ENCODE measurements around the gene USP25.
A peak's percentile ranks its signal among the peaks of the same experiment; 100 is the strongest.

Gene USP25

DNA sequence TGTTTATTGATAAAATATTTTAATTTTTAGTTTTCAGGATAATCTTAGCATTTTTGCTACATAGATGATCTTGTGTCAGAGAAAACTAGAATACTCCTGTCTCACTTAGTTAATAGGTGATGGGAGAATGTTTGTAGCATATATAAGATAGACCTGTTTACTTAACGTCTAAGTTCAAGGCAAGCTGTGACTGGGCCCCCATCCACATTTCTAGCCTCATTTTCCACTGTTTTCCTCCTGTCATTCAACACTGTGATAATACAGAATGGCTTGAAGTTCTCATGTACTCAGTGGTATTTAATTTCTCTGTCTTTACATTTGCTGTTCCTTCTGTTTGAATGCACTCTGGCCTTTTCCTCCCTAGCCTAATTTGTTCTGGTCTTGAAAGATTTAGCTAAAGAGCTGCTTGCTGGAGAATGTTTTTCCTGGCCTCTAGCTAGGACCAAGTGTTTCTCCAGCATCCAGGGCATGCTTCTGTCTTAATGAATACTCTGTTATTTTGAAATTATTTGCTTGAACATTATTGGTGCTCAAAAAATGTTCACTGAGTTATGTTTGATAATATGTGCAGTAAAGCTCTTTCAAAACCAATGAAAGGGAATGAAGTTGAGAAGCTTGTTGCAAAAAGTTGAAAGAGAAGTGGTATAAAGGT, 37.3 kb downstream of the USP25 start:
- DNase-seq, result no peak

DNA sequence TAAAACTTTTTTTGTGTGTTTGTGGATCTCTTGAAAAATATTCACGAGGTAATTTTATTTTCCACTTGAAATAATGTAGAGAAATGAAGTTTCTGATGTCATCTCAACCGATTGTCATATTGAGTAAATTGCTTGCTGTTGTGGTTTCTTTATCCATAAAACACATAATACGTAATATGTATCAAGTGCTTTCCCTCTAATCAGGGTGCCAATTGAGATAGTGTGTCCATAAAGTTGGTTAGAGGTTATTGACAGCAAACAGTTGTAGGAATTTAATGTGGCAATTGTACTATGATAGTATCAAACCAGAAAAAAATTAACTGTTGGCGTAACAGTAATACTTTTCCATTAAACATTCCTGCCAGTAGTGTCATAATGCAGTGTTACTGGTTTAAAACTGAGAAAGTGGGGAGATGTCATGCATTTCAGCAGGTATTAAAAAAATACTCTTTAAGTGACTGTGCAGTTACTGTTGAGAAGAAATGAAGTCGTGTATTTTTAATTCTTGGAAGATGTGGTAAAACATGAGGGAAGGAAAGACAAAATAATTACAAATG, 38.3 kb downstream of the USP25 start:
- DNase-seq, result no peak

DNA sequence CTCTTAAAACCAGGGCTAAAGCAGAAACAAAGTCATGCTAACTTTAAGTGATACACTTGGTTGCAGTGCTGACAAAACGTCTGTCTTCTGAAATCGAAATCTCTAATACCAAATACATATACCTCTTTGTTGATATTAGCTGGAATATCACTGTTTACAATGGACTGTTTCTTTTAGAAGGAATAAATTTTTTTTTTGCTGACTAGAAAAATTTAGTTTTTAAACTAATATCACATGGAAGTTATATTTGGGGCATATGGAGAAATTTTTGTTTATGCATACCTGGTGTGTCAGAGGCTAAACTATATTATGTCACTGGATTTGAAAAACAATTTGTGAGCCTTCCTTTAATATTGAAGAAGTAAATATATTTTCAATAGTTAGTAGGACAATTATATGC, 39.1 kb downstream of the USP25 start:
- no peak for DNase-seq

DNA sequence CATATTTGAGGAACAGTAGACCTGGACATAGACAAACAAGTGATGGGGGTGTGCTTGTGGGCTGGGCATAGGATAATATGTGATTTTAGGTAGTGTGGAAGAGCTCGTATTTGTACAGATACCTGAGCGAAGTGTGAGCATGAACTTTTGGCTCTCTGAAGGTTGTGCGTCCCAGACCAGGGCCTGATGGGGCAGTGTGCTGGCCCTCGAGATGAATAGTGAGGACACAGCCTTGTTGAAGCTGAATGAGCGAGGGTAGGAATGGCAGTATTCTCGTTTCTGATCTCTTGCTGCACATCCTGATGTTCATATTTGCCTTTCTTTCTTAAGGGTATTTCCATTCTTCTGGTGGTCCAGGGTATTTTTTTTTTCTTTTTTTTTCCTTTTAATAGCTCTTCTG, 41.5 kb downstream of the USP25 start:
- DNase-seq, result no peak

DNA sequence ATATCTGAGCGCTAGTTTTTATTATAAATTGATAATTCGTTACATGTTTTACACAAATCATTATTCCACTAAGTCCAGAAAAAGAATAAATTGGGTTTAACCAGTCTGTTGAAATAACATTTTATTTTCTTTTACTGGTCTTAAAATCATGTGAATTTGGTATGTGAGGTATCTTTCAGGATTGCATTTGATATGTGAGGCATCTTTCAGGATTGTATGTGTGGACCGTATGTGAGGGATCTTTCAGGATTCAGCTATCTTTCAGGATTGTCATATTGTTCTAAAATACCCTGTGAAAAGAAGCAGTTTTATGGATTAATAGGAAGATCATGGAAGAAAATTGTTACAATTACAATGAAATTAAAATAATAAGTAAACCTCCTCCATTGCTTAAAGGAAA, 42.9 kb downstream of the USP25 start:
- no peak for DNase-seq

DNA sequence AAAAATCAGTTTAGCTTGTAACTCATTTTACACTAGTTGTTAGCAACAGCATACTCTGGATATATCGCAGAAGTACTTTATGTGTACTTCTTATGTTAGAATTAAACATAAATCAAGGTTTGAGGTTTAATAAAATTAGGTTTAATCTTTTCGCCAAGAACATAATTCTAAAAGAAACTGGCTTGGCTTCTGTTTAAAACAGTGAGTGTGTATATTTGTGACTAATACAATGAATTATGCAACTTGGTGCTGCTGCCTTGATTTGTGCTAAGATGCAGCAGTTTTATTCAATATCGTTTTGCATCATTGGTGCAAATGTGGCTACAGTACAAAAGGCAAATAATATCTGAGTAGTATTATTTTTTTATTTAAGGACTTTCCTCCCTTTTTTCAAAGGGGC, 44.8 kb downstream of the USP25 start:
- DNase-seq, result peak; percentile 25

DNA sequence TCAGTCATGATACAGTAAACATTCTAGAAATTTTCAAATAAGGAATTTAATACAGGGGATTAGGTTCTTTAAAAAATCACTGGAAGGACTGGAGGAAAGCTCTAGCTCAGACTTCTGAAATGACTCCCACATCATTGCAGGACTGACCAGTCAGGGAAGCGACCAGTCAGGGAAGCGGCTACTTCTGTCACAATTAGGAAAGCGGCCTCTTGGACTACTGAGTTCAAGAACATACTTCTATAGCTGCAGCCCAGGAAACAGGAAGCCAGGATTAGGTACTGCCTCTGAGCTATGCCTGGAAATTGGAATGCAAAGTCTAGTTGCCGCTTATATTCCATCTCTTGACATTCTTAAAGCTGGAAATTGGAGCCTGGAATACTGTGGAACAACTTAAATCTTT, 45.5 kb downstream of the USP25 start:
- DNase-seq, result no peak

DNA sequence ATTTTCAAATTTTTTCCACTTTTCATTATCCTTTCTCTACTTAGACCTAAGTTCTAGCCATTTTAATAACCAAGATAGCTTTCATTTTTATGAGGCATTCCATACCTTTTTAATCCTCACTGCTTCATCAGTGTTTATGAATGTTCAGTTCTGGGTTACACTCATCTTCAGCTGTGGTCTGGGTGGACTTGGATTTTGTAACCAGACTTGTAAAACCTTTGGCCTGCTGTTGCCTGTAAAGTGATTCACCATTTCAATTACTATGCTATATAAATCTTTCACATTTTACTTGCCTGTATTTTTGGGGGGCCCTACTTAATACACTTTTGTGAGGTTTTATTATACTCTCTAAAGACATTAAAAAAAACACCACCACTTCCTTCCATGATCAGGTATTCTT, 46.2 kb downstream of the USP25 start:
- no peak for DNase-seq

DNA sequence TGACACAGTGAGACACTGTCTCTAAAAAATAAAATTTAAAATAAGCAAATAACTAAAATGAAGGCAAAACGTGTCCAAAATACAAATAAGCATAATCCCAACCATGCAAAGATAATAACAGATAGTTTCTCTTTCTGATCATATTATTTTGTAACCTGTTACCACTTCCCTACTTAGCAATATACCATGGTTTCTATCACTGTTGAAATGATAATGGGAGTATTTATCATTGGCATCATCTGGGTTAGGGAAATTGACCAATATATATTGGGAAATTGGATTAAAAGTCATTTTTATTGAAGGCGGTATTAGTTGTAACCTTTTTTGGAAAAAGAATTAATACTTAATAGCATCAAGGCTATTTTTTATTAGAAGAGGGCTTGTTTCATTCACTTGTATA, 47.0 kb downstream of the USP25 start:
- DNase-seq, result peak; percentile 47

DNA sequence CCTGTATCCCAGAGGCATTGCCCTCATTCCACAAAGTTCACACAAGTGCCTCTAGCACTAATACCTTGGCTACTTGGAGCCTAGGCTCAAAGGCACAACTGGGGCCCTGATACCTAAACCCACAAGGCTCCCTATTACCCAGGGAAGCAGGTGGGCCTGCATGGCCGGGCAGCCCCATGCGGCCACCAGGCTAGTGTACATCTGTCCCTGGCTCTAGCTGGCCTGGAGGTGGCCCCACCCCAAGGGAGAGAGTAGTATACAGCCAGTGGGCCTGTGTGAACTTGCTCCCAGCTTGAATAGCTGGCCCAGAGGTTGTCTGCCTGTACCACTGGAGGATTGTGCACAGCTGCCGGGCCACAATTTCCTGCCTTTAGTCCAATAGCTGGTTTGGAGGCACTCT, 52.2 kb downstream of the USP25 start:
- no peak for DNase-seq

DNA sequence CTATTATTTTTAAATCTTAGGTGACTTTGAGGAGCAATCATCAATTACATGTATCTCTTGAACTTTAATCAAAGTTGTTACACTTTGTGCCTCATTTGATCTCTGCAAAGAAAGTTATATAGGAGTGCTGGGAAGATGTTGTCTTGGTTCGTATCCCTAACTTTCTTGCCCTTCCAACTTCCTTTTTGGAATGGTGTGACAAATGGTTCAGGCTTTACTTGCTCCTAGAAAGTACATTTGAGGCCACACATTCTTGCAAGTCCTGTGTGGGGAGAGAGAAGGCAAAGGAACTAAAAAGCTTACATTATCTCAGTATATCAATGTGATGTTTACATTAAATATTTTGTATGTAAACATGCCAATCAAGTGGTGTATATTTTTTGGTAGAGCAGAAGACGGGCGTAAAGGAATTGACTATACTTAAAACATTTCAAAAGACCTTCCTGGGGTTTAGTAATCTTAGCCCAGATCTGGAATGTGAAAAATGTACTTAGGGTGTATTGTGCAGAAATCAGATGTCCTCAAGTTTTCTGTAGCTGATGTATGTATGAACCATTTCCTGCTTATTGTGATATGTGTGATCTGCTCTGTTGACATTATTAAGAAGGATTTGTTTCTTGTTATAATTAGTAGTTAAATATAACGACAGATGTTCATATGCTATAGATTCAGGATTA, 59.2 kb downstream of the USP25 start:
- no peak for DNase-seq

DNA sequence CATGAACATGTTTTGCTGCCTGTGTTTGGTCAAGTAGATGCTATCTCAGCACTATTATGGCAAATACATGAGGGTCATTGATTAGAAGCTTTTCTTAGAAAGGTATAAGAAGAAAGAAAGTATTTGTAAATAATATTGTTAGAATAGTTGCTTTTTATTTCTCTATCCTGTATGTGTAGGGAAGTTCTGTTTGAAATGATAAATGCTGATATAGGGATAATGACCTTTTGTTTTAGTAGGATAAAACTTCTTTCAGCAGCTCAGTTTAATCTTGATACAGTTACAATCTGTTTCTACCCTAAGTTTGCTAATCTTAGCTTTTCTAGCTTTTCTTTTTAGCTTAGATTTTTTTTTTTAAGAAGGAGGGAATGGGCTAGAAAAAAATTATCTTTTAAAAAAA, 63.3 kb downstream of the USP25 start:
- no peak for DNase-seq

DNA sequence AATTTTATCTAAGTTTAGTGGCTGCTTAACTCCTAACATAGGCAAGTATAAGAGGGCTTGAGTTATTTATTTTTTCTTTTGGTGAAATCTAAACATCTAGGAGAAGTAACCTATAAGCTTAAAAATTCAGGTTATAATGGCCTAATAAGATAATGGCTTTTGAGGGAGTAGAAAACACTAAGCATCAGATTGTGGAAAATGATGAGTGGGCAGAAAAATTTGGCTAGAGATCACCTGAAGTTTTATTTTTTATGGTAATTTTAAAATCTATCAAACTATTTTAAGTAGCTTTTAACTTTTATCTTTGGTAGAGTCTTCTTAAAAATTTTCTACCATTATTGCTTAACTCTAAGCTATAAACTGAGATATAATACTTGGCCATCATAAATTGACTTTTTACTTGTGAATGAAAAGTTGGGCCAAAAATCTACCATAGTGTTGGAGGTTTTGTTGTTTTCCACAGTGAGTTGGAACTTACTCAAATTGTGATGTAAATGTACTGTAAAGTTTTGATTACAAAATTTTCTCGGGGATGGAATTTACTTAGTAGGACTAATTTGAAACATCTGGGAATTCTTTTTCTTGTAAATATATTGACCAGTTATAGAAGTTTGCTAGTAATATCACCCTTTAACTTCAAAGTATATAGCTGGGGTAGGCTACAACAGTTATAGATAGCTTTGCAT, 63.9 kb downstream of the USP25 start:
- DNase-seq, result no peak

DNA sequence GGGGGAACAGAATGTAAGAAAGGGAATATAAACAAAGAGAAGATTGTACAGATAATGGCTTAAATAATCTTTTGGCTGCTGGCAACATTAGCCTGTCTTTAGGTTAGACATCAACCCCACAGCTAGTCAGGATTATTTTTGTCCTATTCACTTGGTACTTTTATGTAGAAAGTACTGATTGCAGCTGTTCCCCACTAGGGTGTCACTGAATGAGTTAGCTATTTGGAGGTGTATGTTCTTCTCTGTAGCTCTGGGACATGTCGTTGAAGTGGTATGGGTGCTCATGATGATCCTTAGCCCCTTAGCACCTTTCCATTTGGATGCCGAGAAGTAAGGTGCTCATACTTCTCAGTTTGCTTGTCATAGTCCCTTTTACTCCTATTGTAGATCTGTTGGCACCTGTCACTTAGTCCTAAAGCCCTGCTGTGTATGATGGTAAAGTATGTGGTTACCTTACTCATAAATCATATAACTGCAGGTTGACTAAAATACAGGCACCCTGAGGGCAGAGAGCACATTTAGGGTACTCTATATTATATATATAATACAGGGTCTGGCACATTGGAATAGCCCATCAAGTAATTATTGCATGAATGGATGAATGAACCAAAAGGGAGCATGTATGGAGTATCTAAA, 64.6 kb downstream of the USP25 start:
- no peak for DNase-seq

DNA sequence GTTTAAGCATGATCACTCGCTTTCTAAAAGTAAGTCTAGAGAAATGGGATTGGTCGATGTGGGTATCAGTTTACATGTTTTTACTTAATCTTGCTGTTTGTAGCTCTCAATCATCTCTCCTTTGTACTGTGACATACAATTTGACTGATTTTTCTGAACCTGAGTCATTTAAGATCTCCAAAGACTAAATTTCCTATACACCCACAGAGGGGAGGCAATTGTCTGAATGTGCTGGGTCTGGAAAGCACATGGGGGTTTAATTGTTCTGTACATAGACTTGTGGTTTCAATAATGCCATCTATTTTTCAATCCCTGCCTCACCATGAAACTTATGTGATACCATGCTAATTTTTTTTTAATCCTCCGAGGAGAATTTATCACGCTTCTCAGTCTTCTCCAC, 65.8 kb downstream of the USP25 start:
- DNase-seq, result no peak

DNA sequence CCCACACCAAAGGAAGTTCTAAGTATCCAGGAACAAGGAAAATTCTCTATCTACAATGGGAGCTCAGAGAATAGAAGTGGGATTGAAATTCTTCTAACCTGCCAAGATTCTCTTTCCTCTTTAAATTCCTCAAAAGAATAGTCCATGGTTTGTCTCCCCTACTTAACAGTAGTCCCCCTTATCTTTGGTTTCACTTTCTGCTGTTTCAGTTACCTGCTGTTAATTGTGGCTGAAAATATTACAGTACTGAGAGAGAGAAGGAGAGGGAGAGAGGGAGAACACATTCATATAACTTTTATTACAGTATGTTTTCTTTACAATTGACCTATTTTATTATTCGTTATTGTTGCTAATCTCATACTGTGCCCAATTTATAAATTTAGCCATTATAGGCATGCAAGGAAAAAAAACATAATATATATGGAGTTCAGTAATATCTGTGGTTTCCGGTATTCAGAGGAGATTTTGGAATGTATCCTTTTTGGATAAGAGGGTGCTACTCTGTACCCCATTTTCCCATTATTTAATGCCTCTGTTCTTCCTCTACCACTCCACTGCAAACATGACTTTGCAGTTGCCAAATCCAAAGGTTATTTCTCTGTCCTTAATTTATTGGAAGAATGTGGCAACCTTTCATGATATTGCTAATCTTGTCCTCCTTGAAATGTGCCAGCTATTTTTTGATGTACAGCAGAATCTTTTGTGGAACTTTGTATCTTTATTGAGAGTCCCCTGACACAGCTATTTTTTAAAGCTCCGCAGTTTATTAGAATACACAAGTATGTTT, 68.0 kb downstream of the USP25 start:
- no peak for DNase-seq

DNA sequence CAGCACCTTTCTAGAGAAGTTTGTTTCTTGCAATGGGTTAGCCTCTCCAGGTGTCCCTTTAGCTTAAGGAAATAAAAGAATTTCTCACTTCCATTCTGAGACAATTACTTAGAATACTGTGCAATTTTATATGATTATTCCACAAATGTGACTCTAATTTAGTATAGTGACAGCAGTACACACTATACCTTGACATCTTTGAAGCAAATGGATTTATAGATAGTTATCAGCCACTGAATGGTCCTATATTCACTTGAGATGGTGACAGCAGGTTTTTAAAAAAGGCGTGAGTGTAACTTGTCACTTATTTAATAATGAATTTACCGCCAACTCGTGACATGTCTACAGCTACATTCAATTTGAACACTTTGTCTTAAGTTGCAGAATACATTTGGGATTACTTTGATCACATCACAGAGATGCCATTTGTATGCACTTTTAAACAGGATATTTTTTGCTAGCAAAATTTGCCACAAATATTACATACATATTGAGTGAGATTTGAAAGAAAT, 71.6 kb downstream of the USP25 start:
- no peak for DNase-seq

DNA sequence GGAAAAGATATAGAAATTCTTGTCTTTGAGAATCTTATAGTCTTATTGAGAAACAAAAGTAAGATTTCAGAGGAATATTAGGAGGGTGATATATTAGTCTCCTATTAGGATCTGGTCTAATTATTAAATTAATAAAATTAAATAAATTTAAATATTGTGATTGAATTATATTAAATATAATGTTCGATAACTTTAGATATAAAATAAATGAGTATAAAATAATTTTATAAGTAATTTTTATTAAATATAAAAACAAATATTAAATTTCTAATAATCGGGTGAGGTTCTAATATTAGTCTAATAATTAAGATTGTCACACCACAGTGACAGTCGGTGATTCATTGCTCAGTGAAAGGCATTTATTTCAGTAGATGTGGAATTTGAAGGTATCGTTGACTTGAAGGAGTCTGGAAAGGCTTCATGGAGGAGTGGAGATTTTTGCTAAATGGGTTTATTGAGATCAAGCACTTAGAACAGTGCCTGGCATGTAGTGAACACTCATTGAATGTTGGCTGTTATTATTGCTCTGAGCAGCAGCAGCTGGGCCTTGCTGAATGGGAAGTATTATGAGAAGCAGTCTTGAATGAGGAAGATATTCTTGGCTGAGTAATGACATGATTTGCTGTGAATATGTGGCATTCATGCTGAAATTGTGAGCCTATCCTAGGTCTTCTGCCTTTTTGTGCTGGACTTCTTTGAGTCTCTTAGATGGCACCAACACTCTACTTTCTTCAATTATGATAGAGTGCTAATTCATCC, 74.6 kb downstream of the USP25 start:
- peak; percentile 13 for DNase-seq

DNA sequence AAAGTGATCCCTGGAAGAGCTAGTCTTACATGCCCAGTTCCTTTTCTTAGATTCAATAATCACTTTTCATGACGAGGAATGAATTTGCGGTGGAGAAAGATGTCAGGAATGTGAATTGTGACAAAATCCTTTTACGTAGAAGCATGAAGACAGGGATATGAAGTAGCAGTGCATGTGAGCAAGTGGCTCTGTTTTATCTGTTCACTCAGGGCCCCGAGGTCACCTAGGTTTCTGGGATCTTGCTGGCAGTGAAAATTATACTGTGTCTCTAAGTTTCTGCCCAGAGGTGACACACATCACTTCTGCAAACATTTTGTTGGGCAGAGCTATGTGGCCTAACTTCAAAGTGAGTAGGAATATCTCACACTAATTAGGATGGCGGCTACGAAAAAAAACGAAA, 79.3 kb downstream of the USP25 start:
- DNase-seq, result no peak

DNA sequence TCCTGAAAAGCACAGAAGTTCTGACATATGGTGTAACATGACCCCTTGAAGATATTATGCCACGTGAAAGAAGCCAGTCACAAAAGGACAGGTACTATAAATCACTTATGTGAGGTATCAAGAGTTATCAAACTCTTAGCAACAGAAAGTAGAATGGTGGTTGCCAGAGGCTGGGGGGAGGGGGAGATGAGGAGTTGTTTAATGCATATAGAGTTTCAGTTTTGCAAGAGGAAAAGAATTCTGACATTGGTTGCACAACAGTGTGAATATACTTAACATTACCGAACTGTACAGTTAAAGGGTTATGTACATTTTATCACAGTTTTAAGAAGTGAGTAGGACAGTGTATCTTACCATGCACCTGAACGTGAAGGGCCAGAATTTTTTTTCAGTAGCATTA, 80.0 kb downstream of the USP25 start:
- DNase-seq, result peak; percentile 59

DNA sequence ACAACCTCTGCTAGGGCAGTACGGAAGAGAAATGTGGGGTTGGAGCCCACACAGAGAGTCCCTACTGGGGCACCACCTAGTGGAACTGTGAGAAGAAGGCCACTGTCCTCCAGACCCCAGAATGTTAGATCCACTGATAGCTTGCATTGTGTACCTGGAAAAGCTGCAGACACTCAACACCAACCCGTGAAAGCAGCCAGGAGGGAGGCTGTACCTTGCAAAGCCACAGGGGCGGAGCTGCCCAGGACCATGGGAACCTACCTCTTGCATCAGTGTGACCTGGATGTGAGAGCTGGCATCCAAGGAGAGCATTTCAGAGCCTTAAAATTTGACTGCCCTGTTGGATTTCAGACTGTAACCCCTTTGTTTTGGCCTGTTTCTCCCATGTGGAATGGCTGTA, 85.5 kb downstream of the USP25 start:
- DNase-seq, result no peak

DNA sequence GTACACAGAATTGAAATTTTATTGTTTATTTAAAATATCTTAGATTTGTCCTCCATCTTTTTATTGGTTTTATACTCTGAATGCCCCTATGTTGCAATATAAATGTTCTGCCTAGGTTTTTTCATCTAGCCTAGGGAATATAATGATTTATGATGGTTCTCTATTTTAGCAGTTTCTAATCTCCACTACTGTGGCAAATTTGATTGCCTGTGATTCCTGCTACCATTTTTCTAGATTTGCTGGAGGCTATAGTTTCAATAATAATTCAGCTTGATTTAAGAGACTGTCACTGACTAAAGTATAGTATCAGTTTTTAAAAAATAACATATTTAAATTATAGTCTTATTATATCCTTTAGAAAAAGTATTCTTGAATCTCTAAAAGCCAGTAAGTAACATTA, 90.5 kb downstream of the USP25 start:
- no peak for DNase-seq

Measured in suppressor macrophage treated with lipopolysaccharide for 4 hours (primary cell).